Lower leg skin (tissue), 4 donors: ENCODE data around the gene TAF4B. TPM values are rescaled to one million over a fixed set of nuclear protein-coding genes. Genes with fewer than 3 reads are reported as not detected.
"Not testable (repeated sequence)": the region's sequence is repeated elsewhere in the genome, so short reads cannot be mapped to it uniquely, and the experiment has no call there.

Experiments used
- DNase-seq, 2 donors: peaks; one replicate each; pipeline ENCODE4 v3.0.0-alpha.2; 2019; ENCODE audit warnings: low spot score in 2 of 2
- H3K4me3 ChIP-seq: fragments of 200-600 bp; sonication (generic); 2 replicates; pipeline ENCODE4 v1.5.1; 2017; ENCODE audit warnings: mild to moderate bottlenecking, low read depth; ENCODE audit not compliant: poor library complexity, severe bottlenecking
- CTCF ChIP-seq, 3 donors: fragments of 450-650 bp; IDR thresholded peaks; one replicate each; pipeline ENCODE4 v1.5.1; 2016; ENCODE audit warnings: antibody characterized with exemption in 3 of 3, mild to moderate bottlenecking in 3 of 3, moderate library complexity in 2 of 3
- POLR2A ChIP-seq, 2 donors: fragments of 450-650 bp; IDR thresholded peaks; one replicate each; pipeline ENCODE4 v1.6.1; 2016 to 2017; ENCODE audit warnings: antibody characterized with exemption in 2 of 2, mild to moderate bottlenecking in 1 of 2, moderate library complexity in 1 of 2
- WGBS, 2 donors: methylation state at CpG; one replicate each; pipeline ENCODE4 v1.1.5; 2018; 5-methylcytosine and 5-hydroxymethylcytosine counted together
- intact Hi-C: fragments of 100-400 bp; cut with DNase I; formaldehyde crosslinking; loops from one replicate; pipeline ENCODE4 v1.15.0; 2023; ENCODE audit warnings: low total_unique reads
- total RNA-seq, 4 donors: library from RNA; depleted of rRNA; stranded (reverse); fragments of >200 nt; gene quantifications; one replicate each; pipeline ENCODE4 v1.1.0, GENCODE V29; 2016

The TAF4B gene
- total RNA-seq, 4 donors from 2014 or later = 12.5 to 23.6 (median 17.1) TPM

GRCh38 chr18:26192233-26192632 is 34.0 kb upstream of the TAF4B start:
- TF ChIP-seq CTCF (IDR thresholded peaks at IDR 0.05) (no peak), POLR2A (IDR thresholded peaks at IDR 0.05) (no peak)
- 83 to 96% methylated on average over 1 of the region's 1 CpG for WGBS, 2 donors
- DNase-seq = no peak
- intact Hi-C loops = no loop called here
- H3K4me3 ChIP-seq = no peak overlapping the region

GRCh38 chr18:26196605-26197004 is 29.6 kb upstream of the TAF4B start:
- no peak overlapping the region for H3K4me3 ChIP-seq
- intact Hi-C loops = no loop called here
- TF ChIP-seq POLR2A (IDR thresholded peaks at IDR 0.05) (no peak), CTCF (IDR thresholded peaks at IDR 0.05) (no peak)
- no peak for DNase-seq
- WGBS, 2 donors = 84 to 86% methylated on average over 3 of the region's 3 CpGs

GRCh38 chr18:26202001-26202400 is 24.2 kb upstream of the TAF4B start:
- intact Hi-C loops, H3K4me3 ChIP-seq, DNase-seq: not testable (repeated sequence)
- WGBS, 2 donors = 82 to 85% methylated on average over 8 of the region's 9 CpGs

DNA sequence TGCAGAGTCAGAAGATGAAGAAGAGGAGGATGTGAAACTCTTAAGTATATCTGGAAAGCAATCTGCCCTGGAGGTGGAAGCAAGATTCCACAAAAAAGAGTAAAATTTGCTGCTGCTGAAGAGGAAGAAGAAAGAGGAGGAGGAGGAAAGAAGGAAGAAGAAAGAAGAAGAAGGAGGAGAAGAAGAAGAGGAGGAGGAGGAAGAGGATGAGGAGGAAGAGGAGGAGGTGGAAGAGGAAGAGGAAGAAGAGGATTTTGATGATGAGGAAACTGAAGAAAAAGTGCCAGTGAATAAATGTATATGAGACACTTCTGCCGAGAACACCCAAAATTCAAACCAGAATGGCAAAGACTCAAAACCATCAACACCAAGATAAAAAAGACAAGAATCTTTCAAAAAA is 20.9 kb upstream of the TAF4B start:
- 72 to 94% methylated on average over 1 of the region's 1 CpG for WGBS, 2 donors
- intact Hi-C loops = no loop called here

DNA sequence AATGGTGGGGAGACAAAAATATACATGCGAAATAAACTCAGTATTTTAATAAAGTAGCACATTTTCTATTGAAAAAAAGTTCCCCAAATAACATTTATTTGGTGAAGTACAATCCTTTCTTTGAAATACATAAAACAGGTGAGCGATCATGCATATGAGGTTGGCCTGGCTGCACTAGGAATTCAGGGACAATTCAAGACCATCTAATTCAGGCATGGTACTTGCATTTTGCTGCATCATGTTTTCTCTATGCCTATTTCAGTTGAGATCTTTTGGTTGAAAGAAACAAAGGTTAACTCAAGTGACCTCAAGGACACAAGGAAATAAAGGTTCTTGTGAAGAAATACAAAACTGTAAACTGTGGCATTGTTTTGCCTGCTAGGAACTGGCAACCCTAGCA is 19.8 kb upstream of the TAF4B start:
- 91 to 92% methylated on average over 2 of the region's 2 CpGs for WGBS, 2 donors
- H3K4me3 ChIP-seq = no peak overlapping the region
- intact Hi-C loops = no loop called here
- no peak for TF ChIP-seq POLR2A (IDR thresholded peaks at IDR 0.05)
- no peak for DNase-seq

More for the DNA sequence above, 20.9 kb upstream of the TAF4B start:
- DNase-seq = no peak
- no peak overlapping the region for H3K4me3 ChIP-seq
- no peak for TF ChIP-seq CTCF (IDR thresholded peaks at IDR 0.05)

DNA sequence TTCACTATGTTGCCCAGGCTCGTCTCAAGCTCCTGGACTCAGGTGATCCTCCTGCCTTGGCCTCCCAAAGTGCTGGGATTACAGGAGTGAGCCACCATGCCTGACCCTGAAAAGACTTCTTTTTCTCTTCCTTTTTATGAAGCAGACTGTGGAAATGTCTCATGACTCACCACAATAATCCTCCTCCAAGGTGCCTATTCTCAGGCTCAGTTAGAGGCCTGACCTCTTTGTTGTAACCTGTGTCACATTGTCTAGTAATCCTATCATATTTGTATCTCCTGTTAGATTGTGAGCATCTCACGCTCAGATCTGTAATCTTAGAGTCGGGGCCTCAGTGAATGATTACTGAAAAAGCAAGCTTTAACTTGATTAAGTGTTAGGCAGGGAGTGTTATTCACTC is 18.3 kb upstream of the TAF4B start:
- H3K4me3 ChIP-seq = no peak overlapping the region
- DNase-seq = no peak
- TF ChIP-seq POLR2A (IDR thresholded peaks at IDR 0.05) = no peak
- no peak for TF ChIP-seq CTCF (IDR thresholded peaks at IDR 0.05)
- 68 to 74% methylated on average over 3 of the region's 3 CpGs for WGBS, 2 donors
- intact Hi-C loops = no loop called here

- intact Hi-C loops = no loop called here
- H3K4me3 ChIP-seq = no peak overlapping the region
- 70 to 80% methylated on average over 2 of the region's 2 CpGs for WGBS, 2 donors
- DNase-seq = no peak
- TF ChIP-seq POLR2A (IDR thresholded peaks at IDR 0.05) (no peak), CTCF (IDR thresholded peaks at IDR 0.05) (no peak)
These were observed 17.3 kb upstream of the TAF4B start for GRCh38 chr18:26208977-26209376.
